Measurements from ENCODE around the gene RNF34. TPM values are rescaled to one million over a fixed set of nuclear protein-coding genes. Genes with fewer than 3 reads are reported as not detected.
A peak's percentile ranks its signal among the peaks of the same experiment; 100 is the strongest.

RNF34 gene
- total RNA-seq, 4 donors from 2014 or later = 46.8 to 63.2 (median 49.8) TPM

DNA sequence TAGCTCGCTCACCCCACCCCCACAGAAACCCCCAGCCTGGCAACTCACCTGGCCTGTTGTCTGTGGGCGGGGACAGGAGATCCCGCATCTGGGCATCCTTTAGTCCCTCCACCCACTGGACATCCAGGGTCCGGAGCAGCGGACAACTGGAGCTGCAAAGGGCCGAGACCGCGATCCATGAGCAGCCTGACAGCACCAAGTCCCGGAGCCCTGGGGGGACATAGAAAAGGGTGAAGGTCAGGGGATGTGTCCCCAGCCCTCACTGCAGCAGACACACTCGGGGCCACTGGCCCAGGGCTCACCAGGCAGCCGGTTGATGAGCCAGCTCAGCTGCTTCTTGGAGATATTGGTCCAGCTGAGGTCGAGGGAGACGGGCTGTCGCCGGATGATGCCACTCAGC lies 40.9 kb downstream of the RNF34 start:
- 91% methylated on average over 14 of the region's 15 CpGs; no CpG with 5 or more reads in 1 of the 2 donors for WGBS, 2 donors (ENCODE audit: low coverage in 1 of 2)
- DNase-seq = no peak
- no peaks in the 10 kb centered on the region for H3K27me3 ChIP-seq
- peaks cover 8 to 21% (median 12%) of the 10 kb centered on the region in 4 donors for H3K4me1 ChIP-seq
- H3K27ac ChIP-seq = no peak overlapping the region
- in situ Hi-C loops (cut with MboI; ENCODE audit: low pct_ligation_motif_present in 1 of 4, low pct_unique_long_range_greater_than_20kb in 1 of 4, low sequenced_read_pairs in 3 of 4) = loop anchor here in 2 of 4 donors (10.0 to 25.0 kb wide), 2 partner anchors 103 to 106 kb away; no protein-coding TSS in a partner anchor
- peaks cover 0 to 5% (median 0%) of the 10 kb centered on the region in 4 donors for H3K36me3 ChIP-seq
- H3K4me3 ChIP-seq = no peak overlapping the region
- intact Hi-C loops (cut with DNase I; ENCODE audit: low total_unique reads) = no loop called here
- TF ChIP-seq, protein P1, sequence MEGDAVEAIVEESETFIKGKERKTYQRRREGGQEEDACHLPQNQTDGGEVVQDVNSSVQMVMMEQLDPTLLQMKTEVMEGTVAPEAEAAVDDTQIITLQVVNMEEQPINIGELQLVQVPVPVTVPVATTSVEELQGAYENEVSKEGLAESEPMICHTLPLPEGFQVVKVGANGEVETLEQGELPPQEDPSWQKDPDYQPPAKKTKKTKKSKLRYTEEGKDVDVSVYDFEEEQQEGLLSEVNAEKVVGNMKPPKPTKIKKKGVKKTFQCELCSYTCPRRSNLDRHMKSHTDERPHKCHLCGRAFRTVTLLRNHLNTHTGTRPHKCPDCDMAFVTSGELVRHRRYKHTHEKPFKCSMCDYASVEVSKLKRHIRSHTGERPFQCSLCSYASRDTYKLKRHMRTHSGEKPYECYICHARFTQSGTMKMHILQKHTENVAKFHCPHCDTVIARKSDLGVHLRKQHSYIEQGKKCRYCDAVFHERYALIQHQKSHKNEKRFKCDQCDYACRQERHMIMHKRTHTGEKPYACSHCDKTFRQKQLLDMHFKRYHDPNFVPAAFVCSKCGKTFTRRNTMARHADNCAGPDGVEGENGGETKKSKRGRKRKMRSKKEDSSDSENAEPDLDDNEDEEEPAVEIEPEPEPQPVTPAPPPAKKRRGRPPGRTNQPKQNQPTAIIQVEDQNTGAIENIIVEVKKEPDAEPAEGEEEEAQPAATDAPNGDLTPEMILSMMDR (IDR thresholded peaks at IDR 0.05) = no peak
- TF ChIP-seq POLR2AphosphoS5 (IDR thresholded peaks at IDR 0.05) (no peak), POLR2A (IDR thresholded peaks at IDR 0.05) (no peak), EP300 (IDR thresholded peaks at IDR 0.05; ENCODE audit: low read depth) (no peak)
- no peaks in the 10 kb centered on the region for H3K9me3 ChIP-seq

DNA sequence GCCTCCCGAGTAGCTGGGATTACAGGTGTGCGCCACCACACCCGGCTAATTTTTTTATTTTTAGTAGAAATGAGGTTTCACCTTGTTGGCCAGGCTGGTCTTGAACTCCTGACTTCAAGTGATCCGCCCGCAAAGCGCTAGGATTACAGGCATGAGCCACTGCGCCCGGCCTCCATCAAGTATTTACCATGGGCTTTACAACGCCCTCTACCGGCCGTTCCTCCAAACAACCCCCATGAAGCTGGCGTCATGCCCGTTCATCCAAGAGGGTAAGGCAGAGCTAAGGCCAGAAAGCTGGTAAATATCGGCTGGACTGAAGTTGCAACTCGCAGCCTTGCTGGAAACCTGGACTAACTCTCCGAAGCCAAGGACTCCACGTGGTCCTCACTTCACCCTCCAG lies 41.6 kb downstream of the RNF34 start:
- intact Hi-C loops (cut with DNase I; ENCODE audit: low total_unique reads) (no loop called here), in situ Hi-C loops (cut with MboI; ENCODE audit: low pct_ligation_motif_present in 1 of 4, low pct_unique_long_range_greater_than_20kb in 1 of 4, low sequenced_read_pairs in 3 of 4) (loop anchor here in 2 of 4 donors (10.0 to 25.0 kb wide), 2 partner anchors 104 to 107 kb away; no protein-coding TSS in a partner anchor)
- Histone ChIP-seq H3K27me3 (no peaks in the 10 kb centered on the region), H3K27ac (no peak overlapping the region), H3K36me3 (peaks cover 0 to 4% (median 0%) of the 10 kb centered on the region in 4 donors), H3K9me3 (no peaks in the 10 kb centered on the region), H3K4me1 (peaks cover 8 to 21% (median 12%) of the 10 kb centered on the region in 4 donors), H3K4me3 (no peak overlapping the region)
- 89% methylated on average over 16 of the region's 17 CpGs; no CpG with 5 or more reads in 1 of the 2 donors for WGBS, 2 donors (ENCODE audit: low coverage in 1 of 2)
- TF ChIP-seq, protein P1 (IDR thresholded peaks at IDR 0.05) = peak in 1 of 5 experiments; percentile 25
- TF ChIP-seq EP300 (IDR thresholded peaks at IDR 0.05; ENCODE audit: low read depth) = no peak
- DNase-seq = no peak

DNA sequence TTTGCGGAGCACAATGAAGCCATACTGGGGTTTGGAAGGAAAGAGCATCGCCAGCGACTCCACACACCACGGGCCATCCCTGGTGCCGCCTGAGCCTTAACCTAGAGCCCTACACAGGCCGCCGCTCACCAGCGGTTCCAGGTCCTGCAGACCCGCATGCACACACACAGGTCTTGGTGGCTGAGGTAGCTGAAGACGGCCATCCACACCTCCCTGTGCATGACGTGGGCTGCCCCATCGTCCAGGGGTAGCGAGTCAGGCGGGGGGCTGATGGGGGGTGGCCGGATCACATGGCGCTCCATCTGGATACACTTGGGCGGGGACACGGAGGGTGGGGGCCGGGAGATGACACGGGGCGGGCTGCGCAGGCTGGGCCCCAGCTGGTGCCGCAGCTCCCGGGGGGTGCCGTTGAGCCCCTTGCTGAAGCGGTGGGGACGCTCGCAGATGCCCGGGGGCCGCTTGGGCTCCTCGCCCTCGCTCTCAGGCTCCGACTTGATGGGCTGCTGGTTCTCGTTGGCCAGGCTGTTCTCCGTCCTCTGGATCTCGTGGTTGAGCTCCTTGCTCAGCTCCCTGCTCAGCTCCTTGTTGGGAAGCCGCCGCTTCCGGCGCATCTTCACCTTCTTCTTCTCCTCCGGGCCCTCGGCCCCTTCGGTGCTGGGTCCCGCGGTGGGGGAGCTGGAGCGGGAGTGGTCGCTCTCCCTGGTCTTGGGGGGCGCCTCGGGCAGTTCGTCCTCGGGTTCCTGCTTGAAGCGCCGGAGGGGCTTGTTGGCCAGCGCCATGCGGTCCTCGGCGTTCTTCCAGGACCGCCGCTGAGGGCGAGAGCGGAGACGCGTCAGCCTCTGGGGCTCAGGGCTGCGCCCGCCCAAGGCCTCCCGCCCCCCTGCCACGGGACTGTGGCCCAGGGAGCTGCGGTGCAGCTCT lies 42.4 kb downstream of the RNF34 start:
- no peak overlapping the region for H3K27ac ChIP-seq
- no peak for DNase-seq
- intact Hi-C loops (cut with DNase I; ENCODE audit: low total_unique reads) (no loop called here), in situ Hi-C loops (cut with MboI; ENCODE audit: low pct_ligation_motif_present in 1 of 4, low pct_unique_long_range_greater_than_20kb in 1 of 4, low sequenced_read_pairs in 3 of 4) (loop anchor here in 2 of 4 donors (10.0 to 25.0 kb wide), 2 partner anchors 105 to 107 kb away; no protein-coding TSS in a partner anchor)
- H3K27me3 ChIP-seq = no peaks in the 10 kb centered on the region
- H3K36me3 ChIP-seq = no peaks in the 10 kb centered on the region
- WGBS, 2 donors (ENCODE audit: low coverage in 1 of 2) = 93% methylated on average over 10 to 59 of the region's 68 CpGs
- H3K4me3 ChIP-seq = no peak overlapping the region
- H3K4me1 ChIP-seq = peaks cover 8 to 21% (median 12%) of the 10 kb centered on the region in 4 donors
- H3K9me3 ChIP-seq = no peaks in the 10 kb centered on the region
- TF ChIP-seq POLR2AphosphoS5 (IDR thresholded peaks at IDR 0.05) (no peak), POLR2A (IDR thresholded peaks at IDR 0.05) (no peak), EP300 (IDR thresholded peaks at IDR 0.05; ENCODE audit: low read depth) (no peak)
- TF ChIP-seq, protein P1 (IDR thresholded peaks at IDR 0.05) = no peak

DNA sequence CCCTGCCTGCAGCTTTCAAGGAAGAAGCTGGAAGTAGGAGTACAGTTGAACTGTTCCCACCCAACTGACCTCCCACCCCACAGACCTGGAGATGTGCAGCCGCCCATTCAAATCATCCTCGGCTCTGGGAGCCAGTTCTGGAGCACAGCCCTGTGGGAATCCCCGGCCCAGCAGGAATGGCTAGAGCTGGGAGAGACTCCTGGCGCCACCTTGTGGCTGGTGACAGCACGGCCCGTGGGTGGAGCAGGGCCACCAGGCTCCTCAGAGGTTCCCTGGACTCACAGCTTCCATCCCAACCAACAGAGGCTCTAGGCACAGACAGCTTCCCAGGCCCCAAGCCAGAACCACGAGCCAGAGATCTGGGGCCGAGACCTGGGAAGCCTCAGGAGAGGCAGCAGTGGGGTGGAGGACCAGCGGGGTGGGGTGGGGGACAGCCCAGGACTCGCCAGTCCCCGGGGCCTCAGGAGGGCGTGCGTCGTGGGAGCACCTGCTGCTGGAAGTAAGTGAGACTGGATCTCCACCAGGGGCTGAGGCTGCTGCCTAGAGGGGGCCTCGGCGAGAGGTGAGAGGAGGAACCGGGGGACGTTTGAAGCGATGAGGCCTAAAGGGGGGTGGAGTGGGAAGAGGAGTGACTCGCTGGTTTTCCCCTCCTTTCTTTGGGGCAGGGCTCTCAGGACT lies 43.4 kb downstream of the RNF34 start:
- Histone ChIP-seq H3K4me3 (no peak overlapping the region), H3K9me3 (no peaks in the 10 kb centered on the region), H3K4me1 (peaks cover 8 to 21% (median 12%) of the 10 kb centered on the region in 4 donors), H3K27me3 (no peaks in the 10 kb centered on the region), H3K36me3 (no peaks in the 10 kb centered on the region), H3K27ac (peak overlapping the region in 3 of 4 donors; percentile 37 to 59 (median 46))
- intact Hi-C loops (cut with DNase I; ENCODE audit: low total_unique reads) (loop anchor here (1.0 kb wide), 1 partner anchor 109 kb away; no protein-coding TSS in a partner anchor), in situ Hi-C loops (cut with MboI; ENCODE audit: low pct_ligation_motif_present in 1 of 4, low pct_unique_long_range_greater_than_20kb in 1 of 4, low sequenced_read_pairs in 3 of 4) (loop anchor here in 2 of 4 donors (10.0 to 25.0 kb wide), 2 partner anchors 106 to 109 kb away; no protein-coding TSS in a partner anchor)
- TF ChIP-seq POLR2A (IDR thresholded peaks at IDR 0.05) = no peak
- no peak for TF ChIP-seq POLR2AphosphoS5 (IDR thresholded peaks at IDR 0.05)
- TF ChIP-seq EP300 (IDR thresholded peaks at IDR 0.05; ENCODE audit: low read depth) = no peak
- TF ChIP-seq, protein P1 (IDR thresholded peaks at IDR 0.05) = peak; percentile 79 to 93 (median 88)
- WGBS, 2 donors (ENCODE audit: low coverage in 1 of 2) = 72% methylated on average over 15 of the region's 20 CpGs; no CpG with 5 or more reads in 1 of the 2 donors
- DNase-seq = peak; percentile 86
